ENCODE results near the gene RP2. TPM values are rescaled to one million over a fixed set of nuclear protein-coding genes. Genes with fewer than 3 reads are reported as not detected.

RP2 gene
- total RNA-seq, 4 donors from 2014 or later = 5.4 to 17.3 (median 11.1) TPM

DNA sequence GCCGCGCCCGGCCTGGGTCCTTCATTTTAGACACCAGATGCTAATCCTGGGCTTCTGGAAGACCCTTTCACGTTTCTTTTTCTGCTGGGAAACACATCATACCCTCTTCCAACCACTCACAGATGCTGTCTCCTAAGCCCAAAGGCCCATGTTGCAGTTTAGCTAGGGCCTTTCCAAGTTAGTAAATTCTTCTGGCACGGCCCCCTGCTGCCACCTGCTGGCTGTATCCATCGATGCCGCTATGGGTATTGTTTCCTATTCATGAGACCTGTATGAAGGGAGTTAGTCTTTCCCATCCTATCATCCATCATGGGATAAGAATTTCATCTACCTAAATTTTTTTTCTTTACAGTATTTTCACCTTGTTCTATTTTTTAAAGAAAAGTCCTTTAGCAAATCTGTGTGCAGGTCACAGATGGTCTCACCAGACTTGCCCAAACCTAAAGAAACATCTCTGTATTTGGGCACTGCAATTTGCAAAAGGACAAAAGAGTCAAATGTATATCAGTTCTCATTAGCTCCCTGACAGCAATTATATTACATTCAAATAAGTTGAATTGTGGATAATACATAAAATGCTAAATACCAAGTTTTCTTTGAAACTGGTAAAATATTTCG, 40.2 kb upstream of the RP2 start:
- Histone ChIP-seq H3K4me1 (no peaks in the 10 kb centered on the region), H3K36me3 (no peaks in the 10 kb centered on the region), H3K4me3 (no peak overlapping the region), H3K9me3 (no peaks in the 10 kb centered on the region), H3K27ac (no peak overlapping the region), H3K27me3 (no peaks in the 10 kb centered on the region)
- DNase-seq = peak; percentile 69 to 89 (median 78)
- TF ChIP-seq, protein P1, sequence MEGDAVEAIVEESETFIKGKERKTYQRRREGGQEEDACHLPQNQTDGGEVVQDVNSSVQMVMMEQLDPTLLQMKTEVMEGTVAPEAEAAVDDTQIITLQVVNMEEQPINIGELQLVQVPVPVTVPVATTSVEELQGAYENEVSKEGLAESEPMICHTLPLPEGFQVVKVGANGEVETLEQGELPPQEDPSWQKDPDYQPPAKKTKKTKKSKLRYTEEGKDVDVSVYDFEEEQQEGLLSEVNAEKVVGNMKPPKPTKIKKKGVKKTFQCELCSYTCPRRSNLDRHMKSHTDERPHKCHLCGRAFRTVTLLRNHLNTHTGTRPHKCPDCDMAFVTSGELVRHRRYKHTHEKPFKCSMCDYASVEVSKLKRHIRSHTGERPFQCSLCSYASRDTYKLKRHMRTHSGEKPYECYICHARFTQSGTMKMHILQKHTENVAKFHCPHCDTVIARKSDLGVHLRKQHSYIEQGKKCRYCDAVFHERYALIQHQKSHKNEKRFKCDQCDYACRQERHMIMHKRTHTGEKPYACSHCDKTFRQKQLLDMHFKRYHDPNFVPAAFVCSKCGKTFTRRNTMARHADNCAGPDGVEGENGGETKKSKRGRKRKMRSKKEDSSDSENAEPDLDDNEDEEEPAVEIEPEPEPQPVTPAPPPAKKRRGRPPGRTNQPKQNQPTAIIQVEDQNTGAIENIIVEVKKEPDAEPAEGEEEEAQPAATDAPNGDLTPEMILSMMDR (IDR thresholded peaks at IDR 0.05) = peak; percentile 34 to 68 (median 62)
- no peak for TF ChIP-seq POLR2A (IDR thresholded peaks at IDR 0.05)

DNA sequence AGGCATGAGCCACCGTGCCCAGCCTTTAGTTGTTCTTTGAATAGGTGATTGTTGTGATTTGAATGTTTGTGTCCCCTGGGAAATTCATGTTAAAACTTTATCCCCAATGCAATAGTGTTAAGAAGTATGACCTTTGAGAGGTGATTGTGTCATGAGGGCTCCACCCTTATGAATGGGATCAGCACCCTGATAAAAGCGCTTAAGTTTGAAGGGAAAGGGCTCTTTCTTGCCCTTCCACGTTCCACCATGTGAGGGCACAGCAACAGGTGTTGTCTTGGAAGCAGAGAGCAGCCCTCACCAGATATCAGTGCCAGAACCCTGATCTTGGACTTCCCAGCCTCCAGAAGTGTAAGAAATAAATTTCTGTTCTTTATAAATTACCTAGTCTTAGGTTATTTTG, 33.7 kb upstream of the RP2 start:
- Histone ChIP-seq H3K27ac (no peak overlapping the region), H3K4me3 (no peak overlapping the region), H3K9me3 (no peaks in the 10 kb centered on the region), H3K4me1 (no peaks in the 10 kb centered on the region), H3K36me3 (no peaks in the 10 kb centered on the region), H3K27me3 (no peaks in the 10 kb centered on the region)
- TF ChIP-seq, protein P1 (IDR thresholded peaks at IDR 0.05) = peak in 3 of 6 experiments; percentile 21 to 34 (median 24)
- TF ChIP-seq POLR2A (IDR thresholded peaks at IDR 0.05) = no peak
- no peak for DNase-seq

DNA sequence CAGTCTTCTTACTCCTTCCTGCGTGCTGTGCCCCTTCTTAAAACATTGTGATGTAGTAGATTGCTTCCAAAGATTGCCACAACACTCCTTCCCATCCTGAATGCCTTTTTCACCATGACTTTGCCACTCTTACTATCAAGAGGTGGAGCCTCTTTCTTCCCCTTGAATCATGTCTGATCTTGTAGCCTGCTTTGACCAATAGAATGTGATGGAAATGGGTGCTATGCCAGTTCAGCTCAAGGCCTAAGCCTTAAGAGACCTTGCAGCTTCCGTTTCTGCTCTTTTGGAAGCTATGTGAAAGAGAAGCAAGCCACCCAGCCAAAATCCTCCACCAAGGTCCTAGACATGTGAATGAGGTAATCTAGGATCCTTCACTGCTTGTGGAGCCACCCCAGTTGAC, 31.6 kb upstream of the RP2 start:
- no peaks in the 10 kb centered on the region for H3K4me1 ChIP-seq
- no peak for DNase-seq
- H3K27me3 ChIP-seq = no peaks in the 10 kb centered on the region
- no peaks in the 10 kb centered on the region for H3K36me3 ChIP-seq
- no peak overlapping the region for H3K27ac ChIP-seq
- no peak overlapping the region for H3K4me3 ChIP-seq
- TF ChIP-seq, protein P1 (IDR thresholded peaks at IDR 0.05) = no peak
- H3K9me3 ChIP-seq = no peaks in the 10 kb centered on the region

DNA sequence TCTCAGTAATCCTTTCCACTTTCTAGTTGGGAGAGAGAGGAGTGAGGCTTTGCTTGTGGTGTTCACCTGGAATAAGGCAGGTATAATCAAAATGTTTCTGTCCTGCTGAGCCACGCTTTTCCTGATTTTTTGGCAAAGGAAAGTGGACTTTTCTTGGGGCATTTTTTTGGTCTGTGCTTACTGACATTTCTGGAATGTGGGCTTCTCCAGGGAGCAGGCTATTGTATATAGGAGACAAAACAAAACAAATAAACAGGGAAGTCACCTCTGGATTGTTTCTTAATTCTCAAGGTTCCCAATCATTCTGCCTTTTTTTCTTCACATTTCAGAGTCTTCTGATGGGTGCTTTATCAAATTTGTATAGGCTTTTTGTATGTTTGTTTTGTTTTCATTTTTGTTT, 25.7 kb upstream of the RP2 start:
- DNase-seq = no peak
- H3K9me3 ChIP-seq = no peaks in the 10 kb centered on the region
- H3K36me3 ChIP-seq = no peaks in the 10 kb centered on the region
- no peaks in the 10 kb centered on the region for H3K4me1 ChIP-seq
- H3K4me3 ChIP-seq = no peak overlapping the region
- no peak overlapping the region for H3K27ac ChIP-seq
- H3K27me3 ChIP-seq = no peaks in the 10 kb centered on the region
- TF ChIP-seq POLR2A (IDR thresholded peaks at IDR 0.05) = no peak
- TF ChIP-seq, protein P1 (IDR thresholded peaks at IDR 0.05) = no peak

DNA sequence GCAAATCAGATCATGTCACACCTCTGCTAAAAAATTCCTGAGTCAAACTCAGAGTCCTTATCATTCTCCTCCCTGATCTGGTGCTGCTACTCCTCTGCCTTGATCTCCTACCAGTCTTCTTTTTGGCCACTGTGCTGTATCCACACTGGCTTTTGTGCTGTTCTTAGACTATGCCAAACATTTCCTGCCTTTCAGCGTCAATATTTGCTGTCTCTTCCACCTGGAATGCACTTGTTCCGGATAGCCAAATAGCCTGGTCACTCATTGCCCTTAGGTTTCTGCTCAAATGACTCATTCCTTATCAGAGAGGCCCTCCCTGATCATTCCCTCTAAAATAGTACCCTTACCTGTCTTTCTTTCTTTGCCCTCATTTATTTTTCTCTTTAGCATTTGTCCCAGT, 24.4 kb upstream of the RP2 start:
- TF ChIP-seq, protein P1 (IDR thresholded peaks at IDR 0.05) = no peak
- TF ChIP-seq POLR2A (IDR thresholded peaks at IDR 0.05) = no peak
- H3K27me3 ChIP-seq = no peaks in the 10 kb centered on the region
- no peaks in the 10 kb centered on the region for H3K4me1 ChIP-seq
- no peak overlapping the region for H3K4me3 ChIP-seq
- no peaks in the 10 kb centered on the region for H3K36me3 ChIP-seq
- no peak for DNase-seq
- H3K27ac ChIP-seq = no peak overlapping the region
- no peaks in the 10 kb centered on the region for H3K9me3 ChIP-seq

DNA sequence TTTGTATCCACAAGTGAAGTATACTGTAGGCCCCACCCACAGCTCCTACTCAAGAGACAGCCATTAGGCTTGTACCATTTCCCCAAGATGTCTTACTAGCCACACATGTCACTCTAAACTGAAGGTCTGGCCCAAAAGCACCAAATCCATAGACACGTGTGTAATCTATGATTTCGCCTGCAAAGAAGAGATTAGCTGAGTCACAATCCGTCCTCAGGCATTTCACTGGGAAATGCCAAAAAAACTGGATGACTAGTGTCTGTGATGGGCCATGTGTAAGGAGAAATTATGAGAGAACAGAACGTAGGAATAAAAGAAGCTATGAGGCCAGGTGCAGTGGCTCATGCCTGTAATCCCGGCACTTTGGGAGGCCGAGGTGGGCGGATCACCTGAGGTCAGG, 21.9 kb upstream of the RP2 start:
- Histone ChIP-seq H3K9me3 (no peaks in the 10 kb centered on the region), H3K4me1 (no peaks in the 10 kb centered on the region), H3K4me3 (no peak overlapping the region), H3K36me3 (no peaks in the 10 kb centered on the region), H3K27me3 (no peaks in the 10 kb centered on the region), H3K27ac (no peak overlapping the region)
- TF ChIP-seq POLR2A (IDR thresholded peaks at IDR 0.05) = no peak
- TF ChIP-seq, protein P1 (IDR thresholded peaks at IDR 0.05) = no peak
- DNase-seq = no peak

Data from Peyer's patch (tissue), 4 donors.